Thoracic aorta (tissue), 2 donors: Measurements from ENCODE around the gene CPXM1. TPM values are rescaled to one million over a fixed set of nuclear protein-coding genes. Genes with fewer than 3 reads are reported as not detected.

Experiments
- ATAC-seq: fragments of 150-250 bp; one replicate; pipeline ENCODE4 v1.8.0; 2017; ENCODE audit warnings: low read depth; ENCODE audit not compliant: insufficient number of reproducible peaks, low FRiP score
- DNase-seq: peaks from one replicate; pipeline ENCODE4 v3.0.0-alpha.2; 2020; ENCODE audit warnings: low spot score
- H3K27ac ChIP-seq, 2 donors: fragments of 200-600 bp; sonication (generic); 1 replicate in 1 of 2; 2 replicates in 1 of 2; pipeline ENCODE4 v1.5.1; 2016; ENCODE audit warnings: mild to moderate bottlenecking in 2 of 2, moderate library complexity in 2 of 2
- H3K27me3 ChIP-seq: fragments of 200-600 bp; sonication (generic); replicated peaks from 2 replicates; pipeline ENCODE4 v1.6.0; 2016; ENCODE audit warnings: mild to moderate bottlenecking; ENCODE audit not compliant: insufficient read depth
- H3K36me3 ChIP-seq: fragments of 200-600 bp; sonication (generic); one replicate; pipeline ENCODE4 v1.5.1; 2016
- H3K4me1 ChIP-seq, 2 donors: fragments of 200-600 bp; sonication (generic); 1 replicate in 1 of 2; 2 replicates in 1 of 2; pipeline versions ENCODE4 v1.5.1 to v1.6.0; 2016; ENCODE audit warnings: low read depth in 2 of 2, mild to moderate bottlenecking in 1 of 2; ENCODE audit not compliant: control insufficient read depth in 1 of 2
- H3K4me3 ChIP-seq: fragments of 200-600 bp; sonication (generic); 2 replicates; pipeline ENCODE4 v1.5.1; 2016; ENCODE audit warnings: mild to moderate bottlenecking
- H3K9me3 ChIP-seq: fragments of 200-600 bp; sonication (generic); 2 replicates; pipeline ENCODE4 v1.5.1; 2016
- CTCF ChIP-seq: fragments of 200-600 bp; sonication (generic); IDR thresholded peaks from one replicate; pipeline ENCODE4 v1.5.1; 2019; ENCODE audit warnings: antibody characterized with exemption
- total RNA-seq, 2 donors: library from RNA; depleted of rRNA; stranded (reverse); fragments of >200 nt; gene quantifications; one replicate each; pipeline versions ENCODE4 v1.1.0 to v1.2.3, GENCODE V29; 2016

CPXM1 gene
- total RNA-seq, 2 donors from 2014 or later, result not detected

GRCh38 chr20:2749951-2750490 lies 50.4 kb downstream of the CPXM1 start:
- H3K36me3 ChIP-seq, result no peaks in the 10 kb centered on the region
- TF ChIP-seq CTCF, result no peak
- DNase-seq (no peak), ATAC-seq (peak; percentile 9)
- no peak overlapping the region for H3K4me3 ChIP-seq
- H3K27ac ChIP-seq, result no peak overlapping the region
- peaks cover 20 to 31% of the 10 kb centered on the region in 2 donors for H3K4me1 ChIP-seq
- H3K27me3 ChIP-seq, result no peaks in the 10 kb centered on the region
- no peaks in the 10 kb centered on the region for H3K9me3 ChIP-seq

- TF ChIP-seq CTCF, result no peak
- ATAC-seq (no peak), DNase-seq (no peak)
These were observed 51.0 kb downstream of the CPXM1 start for GRCh38 chr20:2749343-2749950.

GRCh38 chr20:2748551-2749342 lies 51.7 kb downstream of the CPXM1 start:
- DNase-seq, result no peak
- Histone ChIP-seq H3K4me3 (no peak overlapping the region), H3K36me3 (no peaks in the 10 kb centered on the region), H3K27me3 (no peaks in the 10 kb centered on the region), H3K9me3 (no peaks in the 10 kb centered on the region), H3K27ac (no peak overlapping the region), H3K4me1 (peaks cover 20 to 31% of the 10 kb centered on the region in 2 donors)
- no peak for ATAC-seq
- TF ChIP-seq CTCF, result no peak

More at GRCh38 chr20:2749343-2749950, 51.0 kb downstream of the CPXM1 start:
- Histone ChIP-seq H3K36me3 (no peaks in the 10 kb centered on the region), H3K4me3 (no peak overlapping the region), H3K4me1 (peaks cover 20 to 31% of the 10 kb centered on the region in 2 donors), H3K27me3 (no peaks in the 10 kb centered on the region), H3K9me3 (no peaks in the 10 kb centered on the region), H3K27ac (no peak overlapping the region)

- H3K4me1 ChIP-seq, result peaks cover 17 to 26% of the 10 kb centered on the region in 2 donors
- ATAC-seq (no peak), DNase-seq (no peak)
- H3K4me3 ChIP-seq, result no peak overlapping the region
- H3K36me3 ChIP-seq, result no peaks in the 10 kb centered on the region
- no peaks in the 10 kb centered on the region for H3K27me3 ChIP-seq
- TF ChIP-seq CTCF, result no peak
- H3K9me3 ChIP-seq, result no peaks in the 10 kb centered on the region
- H3K27ac ChIP-seq, result no peak overlapping the region
These were observed 52.7 kb downstream of the CPXM1 start for GRCh38 chr20:2747676-2748235.
